AG08396 (cell line): ENCODE data around the gene NFU1.

Experiments used
- DNase-seq: peaks from one replicate; pipeline ENCODE4 v3.0.0; 2012; ENCODE audit warnings: low spot score, mixed read lengths

Gene NFU1

GRCh38 chr2:69436938-69437750, at the start of gene NFU1:
NFU1 (minus strand) TSS chr2:69437435; CDS start chr2:69437422, 13 bp downstream.
- DNase-seq = peak; percentile 99

DNA sequence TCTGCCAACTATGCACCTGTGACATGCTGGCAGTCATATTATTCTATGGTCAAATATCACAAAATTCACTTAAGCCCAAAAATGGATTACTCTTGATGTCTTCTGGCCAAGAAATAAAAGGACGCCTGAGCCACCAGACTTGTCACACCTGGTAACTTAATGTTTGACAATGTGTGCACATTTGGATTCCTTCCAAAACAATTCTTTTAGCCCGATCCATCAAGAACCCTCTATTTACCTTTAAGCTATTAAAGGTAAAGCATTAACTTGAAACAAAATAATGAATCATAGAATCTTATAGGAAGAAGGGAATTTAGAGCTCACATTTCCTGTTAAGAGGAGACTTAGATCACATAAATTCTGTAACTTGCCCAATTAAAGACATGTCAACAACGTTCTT, 46.5 kb upstream of the NFU1 start:
- DNase-seq = no peak

- no peak for DNase-seq
Measured at GRCh38 chr2:69483024-69483423, 45.8 kb upstream of the NFU1 start.

GRCh38 chr2:69482471-69482870, 45.2 kb upstream of the NFU1 start:
- DNase-seq = no peak

DNA sequence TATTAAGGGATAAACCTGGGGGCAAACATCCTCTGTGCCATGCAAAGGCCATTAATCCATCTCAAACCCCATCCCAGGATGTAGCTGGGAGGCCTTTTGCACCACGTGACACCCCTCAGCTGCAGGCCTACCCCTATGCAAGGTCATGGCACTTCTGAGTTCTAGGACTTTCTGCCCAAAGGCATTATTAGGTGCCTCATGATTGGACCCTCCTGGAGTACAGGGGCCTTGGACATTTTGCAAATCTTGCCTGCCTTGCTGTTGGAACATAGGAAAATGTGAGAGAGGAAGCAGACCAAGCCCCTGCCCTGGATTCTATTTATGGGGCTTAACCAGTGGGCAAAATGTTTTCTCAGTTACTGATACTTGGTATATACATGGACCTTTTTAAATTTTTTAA, 44.2 kb upstream of the NFU1 start:
- DNase-seq = no peak

GRCh38 chr2:69477627-69478026, 40.4 kb upstream of the NFU1 start:
- no peak for DNase-seq

DNA sequence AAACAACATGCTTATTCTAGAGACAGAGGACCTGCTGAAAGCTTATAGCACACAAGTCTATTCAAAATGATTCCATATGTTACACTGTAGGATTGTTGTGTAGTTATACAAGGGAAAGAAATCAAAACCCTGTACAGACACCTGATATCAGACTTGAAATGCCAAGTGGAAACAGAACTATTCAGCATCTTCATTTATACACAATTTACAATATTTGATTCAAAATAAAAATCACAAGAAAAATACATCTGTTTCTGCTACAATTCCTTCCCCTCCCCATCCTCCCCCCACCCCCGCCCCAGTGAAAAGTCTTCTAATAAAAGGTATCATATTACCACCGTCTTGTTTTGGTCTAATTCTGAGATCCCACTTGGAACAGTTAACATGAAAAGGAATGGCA, 37.5 kb upstream of the NFU1 start:
- DNase-seq = no peak

DNA sequence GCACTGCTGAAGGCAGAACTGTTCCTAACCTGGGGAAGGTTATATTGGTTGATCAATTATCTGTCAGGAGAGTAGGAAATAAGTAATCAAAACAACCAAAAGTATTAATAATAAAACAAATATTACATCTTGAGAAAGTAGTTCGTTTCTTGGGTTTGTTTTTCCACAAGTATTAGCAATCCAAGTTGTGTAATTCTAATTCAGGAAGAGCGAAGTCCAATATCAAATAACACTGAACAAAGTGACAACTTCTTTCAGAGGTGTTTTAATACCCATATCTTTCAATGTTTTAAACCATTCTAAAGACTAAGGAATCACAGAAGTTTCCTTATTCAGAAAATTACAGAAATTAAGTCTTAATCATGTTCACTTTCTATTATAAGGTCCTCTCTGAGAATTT, 34.6 kb upstream of the NFU1 start:
- DNase-seq = no peak

- DNase-seq = no peak
Measured at GRCh38 chr2:69470911-69471310, 33.7 kb upstream of the NFU1 start.

DNA sequence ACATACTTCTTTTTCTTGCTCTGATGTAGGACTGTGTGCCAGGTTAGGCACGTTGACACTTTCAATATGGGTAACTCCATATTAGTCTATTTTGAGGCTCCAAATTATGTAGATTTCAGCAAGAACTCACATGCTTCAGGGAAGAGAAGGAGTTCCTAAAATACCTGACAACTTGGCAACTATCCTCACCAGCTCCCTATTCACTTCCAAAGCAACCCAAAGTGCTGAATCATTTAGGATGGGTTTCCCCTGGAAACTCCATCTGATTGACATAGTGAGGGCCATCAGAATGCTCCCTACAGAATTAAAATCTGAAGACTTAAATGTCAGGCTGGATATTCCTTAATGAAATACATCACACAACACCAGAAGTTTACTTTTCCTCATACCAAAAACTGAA, 32.5 kb upstream of the NFU1 start:
- no peak for DNase-seq

DNA sequence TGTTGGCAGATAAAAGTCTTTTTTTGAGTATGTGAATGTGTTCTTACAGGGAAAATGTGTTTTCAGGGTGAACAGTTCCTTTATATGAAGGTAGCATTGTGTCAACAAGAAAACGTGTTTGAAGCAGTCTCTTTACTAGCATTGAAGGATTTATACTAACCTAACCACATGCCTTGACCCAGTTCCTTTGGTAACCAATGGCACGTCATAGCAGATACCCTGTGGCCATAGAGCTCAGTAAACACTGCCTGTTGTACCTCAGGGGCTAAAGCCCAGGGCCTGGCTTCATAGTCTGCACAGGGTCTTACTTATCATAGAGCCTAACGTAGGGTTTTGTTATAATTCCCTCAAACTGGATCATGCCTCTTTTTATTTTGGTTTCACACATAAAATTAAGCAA, 32.1 kb upstream of the NFU1 start:
- DNase-seq = no peak

GRCh38 chr2:69466728-69467127, 29.5 kb upstream of the NFU1 start:
- DNase-seq = no peak

GRCh38 chr2:69465513-69466456, 28.6 kb upstream of the NFU1 start:
- no peak for DNase-seq

DNA sequence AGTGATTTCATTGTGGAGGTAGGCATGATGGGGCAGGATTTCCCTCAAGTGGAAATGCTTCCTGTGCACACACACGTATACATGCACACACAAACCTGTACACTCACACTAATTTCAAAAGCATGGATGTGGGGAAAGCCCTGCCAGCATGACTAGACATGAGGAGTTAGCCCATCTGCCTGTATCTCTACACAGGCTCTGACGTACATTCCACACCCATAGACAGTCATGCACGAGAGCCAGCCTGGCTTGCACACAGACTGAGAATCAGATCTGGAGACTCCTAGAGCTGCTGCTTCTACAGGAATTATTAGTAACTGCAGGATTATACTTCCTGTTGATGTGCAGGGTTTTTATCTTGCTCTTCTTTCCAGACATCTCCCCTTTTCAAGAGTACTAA, 27.3 kb upstream of the NFU1 start:
- no peak for DNase-seq

DNA sequence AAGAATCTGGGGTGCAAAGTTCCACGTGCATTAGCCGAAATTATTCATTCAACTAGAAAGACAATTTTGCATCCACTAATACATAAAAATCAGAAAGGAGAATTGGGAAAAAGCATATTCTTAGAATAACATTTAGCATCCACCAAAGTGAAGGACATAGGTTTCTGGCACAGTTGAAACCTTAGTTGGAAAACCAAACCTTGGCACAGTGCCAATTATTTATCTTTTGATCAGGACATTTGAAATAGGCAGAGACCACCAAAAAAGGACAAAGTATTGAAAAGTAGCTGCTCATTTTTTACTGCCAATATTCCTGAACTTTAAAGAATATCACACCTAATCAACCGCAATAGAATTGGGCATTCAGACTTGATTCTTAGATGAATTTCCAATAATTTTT, 25.5 kb upstream of the NFU1 start:
- DNase-seq = no peak

GRCh38 chr2:69461404-69461803, 24.2 kb upstream of the NFU1 start:
- no peak for DNase-seq

- no peak for DNase-seq
Measured at GRCh38 chr2:69459936-69460335, 22.7 kb upstream of the NFU1 start.

DNA sequence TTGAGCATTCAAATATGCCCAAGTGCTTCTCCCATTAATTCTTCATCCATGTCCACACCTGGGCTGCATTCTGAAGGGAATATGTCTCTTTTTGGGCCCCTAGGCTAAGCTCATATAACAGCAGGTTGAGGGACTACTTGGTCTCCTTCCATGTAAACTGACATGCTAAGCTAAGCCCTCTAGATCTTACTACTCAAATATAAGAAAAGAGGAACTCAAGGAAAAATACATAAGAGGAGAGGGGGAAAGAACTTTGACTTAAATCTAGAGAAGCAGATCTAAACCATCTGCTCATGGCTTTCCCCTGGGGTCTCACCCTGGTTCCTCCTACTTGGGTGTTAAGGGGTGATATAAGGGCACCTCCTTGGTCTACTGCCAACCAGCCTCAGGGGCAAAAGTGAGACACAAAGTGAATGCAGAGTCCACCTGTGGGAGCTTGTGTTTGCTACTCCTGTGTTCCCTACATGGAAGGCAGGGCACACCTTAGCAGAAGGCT, 19.8 kb upstream of the NFU1 start:
- no peak for DNase-seq

DNA sequence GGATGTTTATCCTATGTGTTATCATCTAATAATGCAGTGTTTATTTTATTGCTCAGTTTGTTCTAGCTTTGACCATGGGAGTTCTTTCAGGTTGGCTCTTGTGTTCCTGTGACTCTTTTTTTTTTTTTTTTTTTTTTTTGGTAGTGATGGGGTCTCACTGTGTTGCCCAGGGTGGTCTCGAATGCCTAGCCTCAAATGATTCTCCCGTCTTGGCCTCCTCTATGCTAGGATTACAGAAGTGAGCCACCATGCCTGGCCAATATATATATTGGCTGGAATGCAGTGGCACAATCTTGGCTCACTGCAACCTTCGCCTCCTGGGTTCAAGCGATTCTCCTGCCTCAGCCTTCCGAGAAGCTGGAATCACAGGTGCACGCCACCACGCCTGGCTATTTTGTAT, 18.9 kb upstream of the NFU1 start:
- no peak for DNase-seq

GRCh38 chr2:69454976-69455375, 17.7 kb upstream of the NFU1 start:
- DNase-seq = no peak

GRCh38 chr2:69453475-69454129, 16.4 kb upstream of the NFU1 start:
- DNase-seq = no peak

GRCh38 chr2:69452687-69453086, 15.5 kb upstream of the NFU1 start:
- no peak for DNase-seq
